OCI-LY7 (cell line): Measurements from ENCODE around the gene KIRREL3. TPM values are rescaled to one million over a fixed set of nuclear protein-coding genes. Genes with fewer than 3 reads are reported as not detected.

ENCODE experiments used
- BruUV-seq: library from RNA; stranded (reverse); fragments of 400-500 nt; replicated peaks from 2 replicates; lab custom pipeline; 2021; lab: Mats Ljungman, UMichigan
- CTCF ChIA-PET: fragments of 300-600 bp; sonication (Branson Sonifier 250); formaldehyde crosslinking; loops from one replicate; lab custom pipeline; 2022; ENCODE audit warnings: antibody characterized with exemption; ENCODE audit not compliant: unreplicated experiment; lab: Charles Lee
- POLR2A ChIA-PET: fragments of 300-600 bp; sonication (Branson Sonifier 250); formaldehyde crosslinking; loops from one replicate; lab custom pipeline; 2022; ENCODE audit warnings: antibody characterized with exemption; lab: Charles Lee
- DNase-seq: peaks from one replicate; pipeline ENCODE4 v3.0.0-alpha.2; 2015; ENCODE audit warnings: low spot score
- H2AFZ ChIP-seq: fragments of 200-600 bp; sonication (generic), shearing (Covaris generic); 2 replicates; pipeline ENCODE4 v1.6.1; 2014; ENCODE audit warnings: mild to moderate bottlenecking, antibody characterized with exemption, low read length, moderate library complexity
- H3K27ac ChIP-seq: fragments of 200-600 bp; sonication (generic); 2 replicates; pipeline ENCODE4 v1.5.1; 2014; ENCODE audit warnings: mixed run types, low read depth, mild to moderate bottlenecking, moderate library complexity, low read length, inconsistent platforms; ENCODE audit not compliant: poor library complexity, severe bottlenecking
- H3K36me3 ChIP-seq: fragments of 200-600 bp; sonication (generic); 2 replicates; pipeline ENCODE4 v1.6.1; 2014; ENCODE audit warnings: mild to moderate bottlenecking, antibody characterized with exemption, low read length, moderate library complexity, mixed read lengths; ENCODE audit not compliant: insufficient read depth
- H3K4me1 ChIP-seq: fragments of 200-600 bp; sonication (generic); 2 replicates; pipeline ENCODE4 v1.5.1; 2014; ENCODE audit warnings: mild to moderate bottlenecking, low read length; ENCODE audit not compliant: insufficient read depth, poor library complexity, severe bottlenecking
- H3K4me2 ChIP-seq: fragments of 200-600 bp; sonication (generic); 2 replicates; pipeline ENCODE4 v1.6.1; 2014; ENCODE audit warnings: mild to moderate bottlenecking, low read length
- H3K4me3 ChIP-seq: fragments of 200-600 bp; sonication (generic); 2 replicates; pipeline ENCODE4 v1.5.1; 2014; ENCODE audit warnings: mild to moderate bottlenecking, low read depth, low read length; ENCODE audit not compliant: poor library complexity, severe bottlenecking
- H3K79me2 ChIP-seq: fragments of 200-600 bp; sonication (generic); 2 replicates; pipeline ENCODE4 v1.6.1; 2016; ENCODE audit warnings: low read depth, mild to moderate bottlenecking, low read length, moderate library complexity, mixed read lengths; ENCODE audit not compliant: insufficient read depth
- H3K9me2 ChIP-seq: fragments of 200-600 bp; sonication (generic); 2 replicates; pipeline ENCODE4 v1.6.1; 2016; ENCODE audit warnings: mild to moderate bottlenecking, low read length, mixed read lengths; ENCODE audit not compliant: insufficient read depth
- H3K9me3 ChIP-seq: fragments of 200-600 bp; sonication (generic); 2 replicates; pipeline ENCODE4 v1.6.1; 2014; ENCODE audit warnings: mild to moderate bottlenecking, mixed run types, low read length, mixed read lengths
- H4K20me1 ChIP-seq: fragments of 200-600 bp; sonication (generic); 2 replicates; pipeline ENCODE4 v1.6.1; 2014; ENCODE audit warnings: mild to moderate bottlenecking, antibody characterized with exemption, low read length, moderate library complexity, mixed read lengths; ENCODE audit not compliant: insufficient read depth
- CTCF ChIP-seq: fragments of 200-600 bp; sonication (generic); conservative IDR thresholded peaks from 2 replicates; pipeline ENCODE4 v1.5.1; 2014; ENCODE audit warnings: mild to moderate bottlenecking, antibody characterized with exemption, low read length, moderate library complexity, mixed read lengths
- EZH2phosphoT487 ChIP-seq: fragments of 200-600 bp; sonication (generic); IDR thresholded peaks from 2 replicates; pipeline ENCODE4 v1.6.1; 2018; ENCODE audit warnings: low read depth, borderline replicate concordance, mild to moderate bottlenecking, mixed run types, antibody characterized with exemption, low read length, moderate library complexity, mixed read lengths
- intact Hi-C: fragments of 100-400 bp; cut with micrococcal nuclease; formaldehyde crosslinking; loops from one replicate; pipeline ENCODE4 v1.10.0; 2022; ENCODE audit not compliant: unreplicated experiment
- total RNA-seq, 2 experiments: library from RNA; depleted of rRNA in 1 of 2; stranded (reverse); fragments of >200 nt in 1 of 2; shearing (Covaris generic) in 1 of 2; gene quantifications; 2 replicates each; pipeline ENCODE4 v1.2.3, GENCODE V29; 2014 to 2022

Gene KIRREL3
- total RNA-seq, 2 experiments from 2014 or later, result not detected

GRCh38 chr11:126996036-126996804, 4.3 kb downstream of the KIRREL3 start:
- Histone ChIP-seq H3K4me3 (no peak overlapping the region), H3K4me1 (no peaks in the 10 kb centered on the region), H3K9me2 (no peaks in the 10 kb centered on the region), H3K27ac (no peak overlapping the region), H4K20me1 (no peaks in the 10 kb centered on the region), H3K36me3 (no peaks in the 10 kb centered on the region), H2AFZ (no peak overlapping the region), H3K4me2 (no peak overlapping the region), H3K79me2 (no peaks in the 10 kb centered on the region), H3K9me3 (no peaks in the 10 kb centered on the region)
- intact Hi-C loops, result no loop called here
- no peak for TF ChIP-seq EZH2phosphoT487
- ChIA-PET POLR2A (no interaction called here), CTCF (no interaction called here)
- no peak for DNase-seq
- no TSS peak for BruUV-seq

GRCh38 chr11:126993599-126993998, 7.0 kb downstream of the KIRREL3 start:
- intact Hi-C loops, result loop anchor here (5.0 kb wide), 1 partner anchor 681 kb away; no protein-coding TSS in a partner anchor

GRCh38 chr11:126992804-126993111, 7.8 kb downstream of the KIRREL3 start:
- no peak overlapping the region for H3K27ac ChIP-seq
- no peak for DNase-seq
- H3K4me2 ChIP-seq, result no peak overlapping the region
- intact Hi-C loops, result loop anchor here (5.0 kb wide), 1 partner anchor 680 kb away; no protein-coding TSS in a partner anchor
- BruUV-seq, result no TSS peak
- ChIA-PET CTCF (no interaction called here), POLR2A (interaction anchor here (0.7 kb wide), 1 partner anchor 169 kb away, joined by 4 read pairs; no protein-coding TSS in a partner anchor)
- no peaks in the 10 kb centered on the region for H3K4me1 ChIP-seq
- no peak for TF ChIP-seq CTCF
- TF ChIP-seq EZH2phosphoT487, result no peak
- H3K36me3 ChIP-seq, result no peaks in the 10 kb centered on the region
- H4K20me1 ChIP-seq, result no peaks in the 10 kb centered on the region
- no peaks in the 10 kb centered on the region for H3K9me3 ChIP-seq
- no peak overlapping the region for H3K4me3 ChIP-seq
- H3K9me2 ChIP-seq, result no peaks in the 10 kb centered on the region
- H3K79me2 ChIP-seq, result no peaks in the 10 kb centered on the region
- H2AFZ ChIP-seq, result no peak overlapping the region

More at GRCh38 chr11:126993599-126993998, 7.0 kb downstream of the KIRREL3 start:
- Histone ChIP-seq H3K4me3 (no peak overlapping the region), H4K20me1 (no peaks in the 10 kb centered on the region), H3K4me1 (no peaks in the 10 kb centered on the region), H3K27ac (no peak overlapping the region), H3K79me2 (no peaks in the 10 kb centered on the region), H3K9me3 (no peaks in the 10 kb centered on the region), H3K36me3 (no peaks in the 10 kb centered on the region), H3K4me2 (no peak overlapping the region), H3K9me2 (no peaks in the 10 kb centered on the region), H2AFZ (no peak overlapping the region)
- POLR2A ChIA-PET, result no interaction called here
- TF ChIP-seq CTCF (no peak), EZH2phosphoT487 (no peak)
- CTCF ChIA-PET, result no interaction called here
- no peak for DNase-seq
- BruUV-seq, result no TSS peak
